ENCODE measurements around the gene EDDM13. TPM values are rescaled to one million over a fixed set of nuclear protein-coding genes. Genes with fewer than 3 reads are reported as not detected.

Gene EDDM13
- total RNA-seq, 4 donors from 2014 or later, result 6.0 to 25.8 (median 11.4) TPM

DNA sequence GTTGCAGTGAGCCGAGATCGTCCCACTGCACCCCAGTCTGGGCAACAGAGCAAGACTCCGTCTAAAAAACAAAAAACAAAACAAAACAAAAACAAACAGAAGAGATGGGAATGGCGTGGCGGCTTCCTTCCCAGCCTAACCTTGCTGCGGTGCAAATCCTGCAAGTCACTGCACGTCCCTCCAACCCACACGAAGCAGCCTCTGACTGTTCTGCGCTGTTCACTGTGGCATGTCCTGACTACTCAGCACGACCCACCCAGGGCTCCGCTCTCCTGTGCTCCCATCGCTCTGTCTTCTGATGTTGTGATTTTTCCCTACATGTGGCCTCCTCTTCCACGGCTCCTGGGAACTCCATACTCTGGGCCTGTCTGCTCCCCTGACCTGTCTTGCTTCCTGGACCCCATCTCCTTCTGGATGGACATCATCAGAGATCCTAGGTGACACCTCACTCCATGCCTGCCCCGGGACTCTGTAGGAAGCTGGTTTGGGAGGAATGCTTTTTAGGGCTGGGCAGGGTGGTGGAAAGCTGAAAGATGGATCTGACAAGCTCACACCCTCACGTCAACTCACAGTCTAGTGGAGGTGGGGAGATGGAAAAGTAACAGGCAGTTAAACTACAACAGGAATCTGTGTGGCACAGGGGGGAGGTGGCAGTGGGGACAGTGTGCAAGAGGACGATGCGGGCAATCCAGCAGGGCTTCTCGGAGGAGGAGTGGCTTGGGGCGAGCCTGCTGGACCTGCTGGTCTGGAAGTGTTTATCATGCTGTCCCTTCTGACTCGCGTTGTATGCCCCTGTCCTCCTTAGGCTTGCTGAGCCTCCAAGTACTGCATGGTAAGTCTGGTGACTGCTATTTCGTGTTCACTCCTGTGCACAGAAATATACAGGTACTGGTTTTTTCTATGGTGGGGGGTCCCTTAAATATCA, 23.2 kb downstream of the EDDM13 start:
- Histone ChIP-seq H3K4me1 (peaks cover 25% of the 10 kb centered on the region), H3K36me3 (peaks cover 8% of the 10 kb centered on the region), H3K27ac (peak overlapping the region; percentile 76), H3K9me3 (no peaks in the 10 kb centered on the region), H3K4me3 (peak overlapping the region; percentile 32), H3K27me3 (no peaks in the 10 kb centered on the region)
- TF ChIP-seq EP300 (IDR thresholded peaks at IDR 0.05) (no peak), POLR2AphosphoS5 (IDR thresholded peaks at IDR 0.05) (no peak), POLR2A (IDR thresholded peaks at IDR 0.05) (no peak)
- TF ChIP-seq, protein P1, sequence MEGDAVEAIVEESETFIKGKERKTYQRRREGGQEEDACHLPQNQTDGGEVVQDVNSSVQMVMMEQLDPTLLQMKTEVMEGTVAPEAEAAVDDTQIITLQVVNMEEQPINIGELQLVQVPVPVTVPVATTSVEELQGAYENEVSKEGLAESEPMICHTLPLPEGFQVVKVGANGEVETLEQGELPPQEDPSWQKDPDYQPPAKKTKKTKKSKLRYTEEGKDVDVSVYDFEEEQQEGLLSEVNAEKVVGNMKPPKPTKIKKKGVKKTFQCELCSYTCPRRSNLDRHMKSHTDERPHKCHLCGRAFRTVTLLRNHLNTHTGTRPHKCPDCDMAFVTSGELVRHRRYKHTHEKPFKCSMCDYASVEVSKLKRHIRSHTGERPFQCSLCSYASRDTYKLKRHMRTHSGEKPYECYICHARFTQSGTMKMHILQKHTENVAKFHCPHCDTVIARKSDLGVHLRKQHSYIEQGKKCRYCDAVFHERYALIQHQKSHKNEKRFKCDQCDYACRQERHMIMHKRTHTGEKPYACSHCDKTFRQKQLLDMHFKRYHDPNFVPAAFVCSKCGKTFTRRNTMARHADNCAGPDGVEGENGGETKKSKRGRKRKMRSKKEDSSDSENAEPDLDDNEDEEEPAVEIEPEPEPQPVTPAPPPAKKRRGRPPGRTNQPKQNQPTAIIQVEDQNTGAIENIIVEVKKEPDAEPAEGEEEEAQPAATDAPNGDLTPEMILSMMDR (IDR thresholded peaks at IDR 0.05), result no peak
- no peak for DNase-seq (ENCODE audit: low spot score in 2 of 2)
- WGBS, result 73% methylated on average over 22 of the region's 22 CpGs

DNA sequence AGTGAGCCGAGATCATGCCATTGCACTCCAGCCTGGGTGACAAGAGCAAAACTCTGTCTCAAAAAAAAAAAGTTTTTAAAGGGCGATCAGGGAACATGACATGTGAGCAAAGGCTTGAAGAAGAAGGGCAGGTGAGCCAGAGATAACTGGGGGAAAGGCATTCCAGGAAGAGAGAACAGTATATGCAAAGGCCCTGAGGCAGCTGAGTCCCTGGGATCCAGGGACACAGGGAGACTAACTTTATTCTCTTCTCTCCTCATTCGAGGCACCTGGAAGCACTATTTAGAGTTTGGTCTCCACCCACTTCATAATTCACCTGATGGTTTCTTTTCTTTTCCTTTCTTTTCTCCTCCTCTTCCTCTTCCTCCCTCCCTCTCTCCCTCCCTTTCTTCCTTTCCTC, 24.5 kb downstream of the EDDM13 start:
- Histone ChIP-seq H3K27me3 (no peaks in the 10 kb centered on the region), H3K4me1 (peaks cover 25% of the 10 kb centered on the region), H3K9me3 (no peaks in the 10 kb centered on the region), H3K4me3 (no peak overlapping the region), H3K27ac (no peak overlapping the region), H3K36me3 (peaks cover 4% of the 10 kb centered on the region)
- 83% methylated on average over 3 of the region's 3 CpGs for WGBS
- TF ChIP-seq POLR2A (IDR thresholded peaks at IDR 0.05) (no peak), EP300 (IDR thresholded peaks at IDR 0.05) (no peak), POLR2AphosphoS5 (IDR thresholded peaks at IDR 0.05) (no peak)
- TF ChIP-seq, protein P1 (IDR thresholded peaks at IDR 0.05), result no peak
- DNase-seq (ENCODE audit: low spot score in 2 of 2), result no peak

DNA sequence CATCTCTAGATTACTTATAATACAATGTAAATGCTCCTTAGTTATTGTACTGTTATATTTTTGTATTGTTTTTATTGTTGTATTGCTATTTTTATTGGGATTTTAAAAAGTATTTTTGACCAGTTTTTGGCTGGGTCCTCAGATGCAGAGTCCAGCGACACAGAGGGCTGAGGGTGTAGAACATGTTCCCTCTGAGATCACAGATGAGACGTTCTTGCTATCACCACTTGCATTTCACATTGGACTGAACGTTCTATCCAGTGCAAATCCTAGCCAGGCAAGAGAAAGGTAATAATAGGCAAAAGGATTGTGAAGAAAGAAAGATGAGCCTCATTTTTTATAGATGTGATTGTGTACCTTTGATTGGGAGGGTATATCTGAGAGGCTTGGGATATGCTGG, 27.1 kb downstream of the EDDM13 start:
- WGBS, result 80% methylated on average over 3 of the region's 3 CpGs
- peaks cover 6% of the 10 kb centered on the region for H3K36me3 ChIP-seq
- TF ChIP-seq, protein P1 (IDR thresholded peaks at IDR 0.05), result no peak
- no peak for TF ChIP-seq POLR2AphosphoS5 (IDR thresholded peaks at IDR 0.05)
- no peak for TF ChIP-seq EP300 (IDR thresholded peaks at IDR 0.05)
- TF ChIP-seq POLR2A (IDR thresholded peaks at IDR 0.05), result no peak

DNA sequence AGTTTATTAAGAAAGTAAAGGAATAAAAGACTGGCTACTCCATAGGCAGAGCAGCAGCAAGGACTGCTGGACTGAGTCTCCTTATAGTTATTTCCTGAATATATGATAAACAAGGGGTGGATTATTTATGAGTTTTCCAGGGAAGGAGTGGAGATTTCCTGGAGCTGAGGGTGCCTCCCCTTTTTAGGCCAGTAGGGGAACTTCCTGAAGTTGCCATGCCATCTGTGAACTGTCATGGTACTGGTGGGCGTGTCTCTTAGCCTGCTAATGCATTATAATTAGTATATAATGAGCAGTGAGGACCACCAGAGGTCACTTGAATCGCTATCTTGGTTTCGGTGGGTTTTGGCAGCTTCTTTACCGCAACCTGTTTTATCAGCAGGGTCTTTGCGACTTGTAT, 28.6 kb downstream of the EDDM13 start:
- Histone ChIP-seq H3K27ac (no peak overlapping the region), H3K9me3 (no peaks in the 10 kb centered on the region), H3K27me3 (no peaks in the 10 kb centered on the region), H3K4me3 (no peak overlapping the region), H3K36me3 (peaks cover 17% of the 10 kb centered on the region), H3K4me1 (peaks cover 2% of the 10 kb centered on the region)
- no peak for DNase-seq (ENCODE audit: low spot score in 2 of 2)
- TF ChIP-seq EP300 (IDR thresholded peaks at IDR 0.05) (no peak), POLR2A (IDR thresholded peaks at IDR 0.05) (no peak), POLR2AphosphoS5 (IDR thresholded peaks at IDR 0.05) (no peak)
- TF ChIP-seq, protein P1 (IDR thresholded peaks at IDR 0.05), result no peak
- 89% methylated on average over 5 of the region's 5 CpGs for WGBS

More for the DNA sequence above, 27.1 kb downstream of the EDDM13 start:
- Histone ChIP-seq H3K27me3 (no peaks in the 10 kb centered on the region), H3K9me3 (no peaks in the 10 kb centered on the region), H3K4me3 (no peak overlapping the region), H3K27ac (no peak overlapping the region), H3K4me1 (peaks cover 15% of the 10 kb centered on the region)
- DNase-seq (ENCODE audit: low spot score in 2 of 2), result no peak

DNA sequence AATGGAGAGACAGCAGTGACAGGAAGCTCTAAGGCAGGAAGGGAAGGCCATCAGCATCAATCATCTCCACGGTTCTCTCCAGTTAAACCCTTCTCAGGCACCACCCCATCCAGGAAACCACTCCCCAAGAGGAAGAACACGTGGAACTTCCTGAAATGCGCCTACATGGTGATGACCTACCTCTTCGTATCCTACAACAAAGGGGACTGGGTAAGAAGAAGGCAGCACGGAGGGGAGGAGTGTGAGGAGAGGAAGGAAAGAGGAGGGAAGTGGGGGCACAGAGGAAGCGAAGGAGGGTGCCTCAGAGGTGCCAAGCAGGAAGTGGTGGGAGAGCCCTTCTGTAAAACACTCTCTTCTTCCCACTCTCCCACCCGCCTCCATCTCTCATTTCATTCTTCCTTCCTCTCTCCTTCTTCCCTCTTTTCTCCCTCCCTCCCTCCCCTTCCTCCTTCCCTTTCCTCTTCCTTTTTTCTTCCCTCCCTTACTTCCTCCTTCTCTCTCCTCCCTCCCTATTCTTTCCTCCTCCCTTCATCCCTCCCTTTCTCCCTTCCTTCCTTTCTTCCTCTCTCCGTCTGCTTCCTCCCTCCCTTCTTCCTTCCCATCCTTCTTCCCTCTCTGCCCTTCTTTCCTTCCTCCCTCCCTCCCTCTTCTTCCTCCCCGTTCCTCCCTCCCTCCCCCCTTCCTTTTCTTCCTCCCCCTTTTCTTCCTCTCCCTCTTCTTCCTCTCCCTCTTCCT, 29.5 kb downstream of the EDDM13 start:
- no peak overlapping the region for H3K4me3 ChIP-seq
- DNase-seq (ENCODE audit: low spot score in 2 of 2), result no peak
- no peaks in the 10 kb centered on the region for H3K27me3 ChIP-seq
- peaks cover 17% of the 10 kb centered on the region for H3K36me3 ChIP-seq
- no peak for TF ChIP-seq EP300 (IDR thresholded peaks at IDR 0.05)
- TF ChIP-seq POLR2A (IDR thresholded peaks at IDR 0.05), result no peak
- TF ChIP-seq, protein P1 (IDR thresholded peaks at IDR 0.05), result no peak
- TF ChIP-seq POLR2AphosphoS5 (IDR thresholded peaks at IDR 0.05), result no peak
- WGBS, result 61% methylated on average over 9 of the region's 9 CpGs
- H3K4me1 ChIP-seq, result no peaks in the 10 kb centered on the region
- H3K27ac ChIP-seq, result no peak overlapping the region
- no peaks in the 10 kb centered on the region for H3K9me3 ChIP-seq
